ENCODE data around the gene MGAT3. TPM values are rescaled to one million over a fixed set of nuclear protein-coding genes. Genes with fewer than 3 reads are reported as not detected.

Gene MGAT3
- polyA plus RNA-seq, 1 of the 3 experiments (the other 2 are of a cell fraction) = 0.16 TPM

GRCh38 chr22:39458444-39459083 lies 1.8 kb downstream of the MGAT3 start:
- Histone ChIP-seq H3K27me3 (ENCODE audit: insufficient read depth) (no peaks in the 10 kb centered on the region; the same call in 1 of the 2 replicates), H2AFZ (ENCODE audit: low read depth) (no peak overlapping the region), H3K36me3 (replicated peaks in 1 of 2; ENCODE audit: control insufficient read depth in 1 of 2, insufficient read depth in 2 of 2, low read length in 1 of 2) (no peaks in the 10 kb centered on the region), H3K4me1 (ENCODE audit: control insufficient read depth in 1 of 2, insufficient read depth in 2 of 2, low read depth in 1 of 2, low read length in 1 of 2) (peaks cover 0 to 18% of the 10 kb centered on the region in 2 experiments; a peak in 1 of 4 replicates), H4K20me1 (ENCODE audit: insufficient read depth) (no peaks in the 10 kb centered on the region), H3K4me2 (no peak overlapping the region), H3K9ac (no peak overlapping the region), H3F3A (replicated peaks; ENCODE audit: insufficient read depth) (no peaks in the 10 kb centered on the region), H3K79me2 (ENCODE audit: insufficient read depth) (no peaks in the 10 kb centered on the region), H3K9me3 (no peaks in the 10 kb centered on the region), H3K4me3 (ENCODE audit: low read depth in 2 of 2, low read length in 1 of 2) (peak overlapping the region in 1 of 2 experiments; percentile 41; a peak in 2 of 4 replicates), H3K9me2 (no peaks in the 10 kb centered on the region), H3K27ac (ENCODE audit: low read depth in 2 of 2, low read length in 1 of 2) (no peak overlapping the region; a peak in 1 of 4 replicates)
- no peak for DNase-seq
- 73% methylated on average over 9 of the region's 10 CpGs for WGBS (ENCODE audit: low lambda C conversion rate)
- TF ChIP-seq RAD21 (IDR thresholded peaks at IDR 0.05; ENCODE audit: low read length) = no peak
- POLR2A ChIA-PET = no interaction called here
- CTCF ChIA-PET = interaction anchor here (1.0 kb wide), 1 partner anchor 56 kb away, joined by 4 read pairs; no protein-coding TSS in a partner anchor

DNA sequence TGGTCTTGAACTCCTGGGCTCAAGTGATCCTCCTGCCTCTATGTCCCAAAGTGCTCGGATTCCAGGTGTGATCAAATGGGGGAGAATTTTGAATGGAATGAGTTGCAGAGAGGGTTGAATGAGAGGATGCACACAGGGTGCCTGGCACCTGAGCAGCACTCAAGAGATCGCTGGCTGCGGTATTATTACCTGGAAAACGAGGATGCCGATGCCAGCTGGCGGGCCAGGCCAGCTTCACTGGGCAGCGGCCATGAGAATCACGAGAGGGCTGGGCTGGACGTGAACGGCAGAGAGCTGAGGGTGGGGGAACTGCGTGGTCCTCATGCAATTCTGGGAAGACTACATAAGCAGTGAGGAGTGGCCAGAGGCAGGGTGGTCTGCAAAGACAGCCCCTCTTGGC lies 2.9 kb downstream of the MGAT3 start:
- CTCF ChIA-PET = no interaction called here
- Histone ChIP-seq H3K4me1 (ENCODE audit: control insufficient read depth in 1 of 2, insufficient read depth in 2 of 2, low read depth in 1 of 2, low read length in 1 of 2) (peaks cover 0 to 22% of the 10 kb centered on the region in 2 experiments; a peak in 1 of 4 replicates), H3K9ac (no peak overlapping the region), H3K36me3 (replicated peaks in 1 of 2; ENCODE audit: control insufficient read depth in 1 of 2, insufficient read depth in 2 of 2, low read length in 1 of 2) (no peaks in the 10 kb centered on the region), H3K27ac (ENCODE audit: low read depth in 2 of 2, low read length in 1 of 2) (no peak overlapping the region), H3K4me2 (no peak overlapping the region), H3K27me3 (ENCODE audit: insufficient read depth) (no peaks in the 10 kb centered on the region; the same call in 1 of the 2 replicates), H3K79me2 (ENCODE audit: insufficient read depth) (no peaks in the 10 kb centered on the region), H3K4me3 (ENCODE audit: low read depth in 2 of 2, low read length in 1 of 2) (no peak overlapping the region), H3K9me2 (no peaks in the 10 kb centered on the region), H3F3A (replicated peaks; ENCODE audit: insufficient read depth) (no peaks in the 10 kb centered on the region), H3K9me3 (no peaks in the 10 kb centered on the region), H2AFZ (ENCODE audit: low read depth) (no peak overlapping the region), H4K20me1 (ENCODE audit: insufficient read depth) (no peaks in the 10 kb centered on the region)
- no peak for DNase-seq
- no peak for TF ChIP-seq POLR2AphosphoS5 (IDR thresholded peaks at IDR 0.05; ENCODE audit: low read depth, low read length)
- TF ChIP-seq FOXJ3 (CRISPR knock-in tag; IDR thresholded peaks at IDR 0.05) = no peak
- TF ChIP-seq FOSL2 (IDR thresholded peaks at IDR 0.05; ENCODE audit: borderline replicate concordance, low read depth) = no peak
- no peak for TF ChIP-seq RFX5 (IDR thresholded peaks at IDR 0.05; ENCODE audit: low read length)
- TF ChIP-seq, protein P1, sequence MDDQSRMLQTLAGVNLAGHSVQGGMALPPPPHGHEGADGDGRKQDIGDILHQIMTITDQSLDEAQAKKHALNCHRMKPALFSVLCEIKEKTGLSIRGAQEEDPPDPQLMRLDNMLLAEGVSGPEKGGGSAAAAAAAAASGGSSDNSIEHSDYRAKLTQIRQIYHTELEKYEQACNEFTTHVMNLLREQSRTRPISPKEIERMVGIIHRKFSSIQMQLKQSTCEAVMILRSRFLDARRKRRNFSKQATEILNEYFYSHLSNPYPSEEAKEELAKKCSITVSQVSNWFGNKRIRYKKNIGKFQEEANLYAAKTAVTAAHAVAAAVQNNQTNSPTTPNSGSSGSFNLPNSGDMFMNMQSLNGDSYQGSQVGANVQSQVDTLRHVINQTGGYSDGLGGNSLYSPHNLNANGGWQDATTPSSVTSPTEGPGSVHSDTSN (IDR thresholded peaks at IDR 0.05) = no peak
- no peak for TF ChIP-seq JUND (IDR thresholded peaks at IDR 0.05)
- TF ChIP-seq NFIC (IDR thresholded peaks at IDR 0.05; ENCODE audit: borderline replicate concordance) = no peak
- TF ChIP-seq EZH2phosphoT487 (IDR thresholded peaks at IDR 0.05; ENCODE audit: borderline replicate concordance, low read depth) = no peak
- TF ChIP-seq CHD2 (IDR thresholded peaks at IDR 0.05; ENCODE audit: low read length, partially characterized antibody) = no peak
- no peak for TF ChIP-seq TEAD4 (IDR thresholded peaks at IDR 0.05; ENCODE audit: borderline replicate concordance, insufficient read depth)
- no peak for TF ChIP-seq ZBTB33 (IDR thresholded peaks at IDR 0.05; ENCODE audit: borderline replicate concordance, low read depth)
- POLR2A ChIA-PET = no interaction called here
- no CpG with 5 or more reads among the region's 11 CpGs for whole genome bisulfite sequencing (ENCODE audit: low lambda C conversion rate)

Data from SK-N-SH (cell line).